GM18868 (cell line): ENCODE data around the gene LYST.
"Not testable (repeated sequence)": the region's sequence is repeated elsewhere in the genome, so short reads cannot be mapped to it uniquely, and the experiment has no call there.

Experiments used
- ATAC-seq: cut with Tn5 transposase; IDR thresholded peaks from one replicate; pipeline ENCODE4 v1.9.1; 2021; ENCODE audit warnings: mild to moderate bottlenecking, moderate library complexity; ENCODE audit not compliant: unreplicated experiment

The LYST gene

DNA sequence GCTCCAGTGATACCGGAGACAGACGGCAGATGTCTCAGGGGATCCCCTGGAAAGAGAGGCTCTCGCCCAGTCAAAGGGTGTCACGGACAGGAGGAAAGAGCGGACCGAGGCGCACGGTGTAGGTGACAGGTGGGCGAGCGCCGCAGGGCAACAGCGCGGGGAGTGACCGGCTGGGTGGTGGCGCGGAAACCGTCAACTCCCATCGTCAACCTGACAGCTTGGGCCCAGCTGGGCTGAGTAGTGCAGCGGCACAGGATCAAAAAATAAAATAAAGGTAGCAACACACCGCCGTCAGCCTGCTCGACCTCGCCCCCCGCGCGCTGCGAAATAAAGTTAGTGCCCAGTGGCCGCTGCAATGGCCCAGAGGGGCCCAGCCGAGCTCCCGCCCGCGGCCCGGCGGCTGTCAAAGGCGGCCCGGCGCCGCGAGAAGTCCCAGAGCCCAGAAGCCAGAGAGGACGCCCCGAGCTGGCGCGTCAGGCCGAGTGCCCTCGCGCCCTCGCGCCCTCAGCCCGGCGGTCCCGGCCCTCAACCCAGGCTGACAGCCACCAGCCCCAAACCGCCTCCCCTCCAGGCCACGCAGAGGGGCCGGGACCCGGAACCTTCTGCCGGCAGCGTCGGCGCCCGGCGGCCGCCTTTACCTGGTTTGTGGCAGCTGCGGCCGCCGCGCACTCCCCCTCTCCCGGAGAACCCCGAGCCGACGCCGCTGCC is at the start of gene LYST:
Gene LYST, minus strand, starts transcription at position 702 of the 708 bp plus-strand sequence. CDS start 36,489 bp downstream, outside the sequence.
- peak; percentile 48 for ATAC-seq

GRCh38 chr1:235915489-235915888 is 48.8 kb upstream of the LYST start:
- not testable (repeated sequence) for ATAC-seq

DNA sequence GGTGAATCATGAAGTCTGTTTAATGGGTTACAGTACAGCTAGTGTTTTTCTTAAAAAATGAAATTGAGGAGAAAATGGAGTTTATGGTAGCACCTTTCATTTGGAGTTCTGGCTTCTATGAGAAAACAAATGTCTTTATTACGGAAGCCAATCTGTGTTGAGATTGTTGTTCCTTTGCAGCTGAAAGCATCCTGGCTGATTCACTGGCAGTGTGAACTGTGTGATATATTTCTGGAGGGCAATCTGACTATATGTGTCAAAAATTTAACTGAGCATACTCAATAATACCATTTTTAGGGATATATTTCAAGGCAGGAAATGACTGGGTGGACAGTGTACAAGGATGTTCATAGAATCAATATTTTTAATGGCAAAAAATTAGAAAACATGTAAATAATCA is 46.6 kb upstream of the LYST start:
- no peak for ATAC-seq

GRCh38 chr1:235911876-235912275 is 45.2 kb upstream of the LYST start:
- ATAC-seq, result no peak

DNA sequence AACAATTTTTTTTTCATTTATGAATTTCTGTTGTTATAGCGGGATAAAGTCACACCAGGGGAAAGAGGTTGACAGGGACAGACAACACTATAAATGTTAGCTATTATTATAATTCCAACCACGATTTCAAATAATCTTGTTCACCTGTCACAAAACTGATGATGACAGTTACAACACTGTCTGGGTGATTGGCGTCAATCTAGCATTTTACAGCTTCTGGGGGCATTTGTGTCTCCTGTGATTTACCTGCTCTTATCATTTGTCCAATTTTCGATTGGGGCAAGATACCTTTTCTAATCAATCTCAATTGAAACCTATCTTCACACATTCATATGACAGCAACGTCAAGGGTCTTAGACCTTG is 44.6 kb upstream of the LYST start:
- no peak for ATAC-seq

DNA sequence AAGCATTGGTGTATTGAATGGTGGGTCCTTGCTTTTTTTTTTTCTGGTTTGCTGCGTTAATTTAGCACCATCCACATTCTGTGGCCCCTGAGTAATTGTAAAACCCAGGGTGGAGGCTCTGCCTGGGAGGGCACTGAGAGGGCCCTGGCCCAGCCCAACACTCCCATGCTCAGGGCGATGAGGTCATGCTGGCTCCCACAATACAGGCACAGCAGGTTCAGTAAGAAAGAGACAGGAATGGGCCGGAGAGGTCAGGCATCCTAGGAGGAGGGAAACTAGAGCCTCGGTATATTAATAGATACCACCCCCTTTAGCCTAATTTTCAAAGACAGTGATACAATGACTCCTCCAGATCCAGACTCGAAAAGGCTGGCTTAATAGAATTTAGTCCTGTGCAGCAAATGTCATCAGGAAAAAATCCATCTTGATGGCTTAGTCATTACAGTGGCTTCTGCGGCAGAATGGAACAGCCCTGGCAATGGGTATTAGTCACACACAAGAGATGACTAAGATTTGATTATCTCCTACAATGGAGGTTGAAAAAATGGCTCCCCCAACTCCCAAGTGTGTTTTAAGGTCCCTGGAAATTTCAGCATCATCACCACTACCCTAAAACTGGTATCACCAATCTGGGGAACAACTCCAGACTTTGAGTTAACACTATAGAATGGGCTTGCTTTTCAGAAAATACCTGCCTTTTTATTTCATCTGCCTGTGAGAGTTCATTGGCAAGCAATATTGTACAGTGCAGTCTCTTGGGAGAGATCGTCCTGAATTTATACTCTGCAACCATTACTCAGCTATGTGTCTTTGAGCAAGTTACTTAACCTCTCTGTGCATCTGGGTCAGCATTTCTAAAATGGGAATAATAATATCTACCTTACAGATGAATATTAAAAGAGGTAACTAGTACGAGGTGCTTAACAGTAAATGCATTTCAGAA is 43.9 kb upstream of the LYST start:
- ATAC-seq, result peak; percentile 86

DNA sequence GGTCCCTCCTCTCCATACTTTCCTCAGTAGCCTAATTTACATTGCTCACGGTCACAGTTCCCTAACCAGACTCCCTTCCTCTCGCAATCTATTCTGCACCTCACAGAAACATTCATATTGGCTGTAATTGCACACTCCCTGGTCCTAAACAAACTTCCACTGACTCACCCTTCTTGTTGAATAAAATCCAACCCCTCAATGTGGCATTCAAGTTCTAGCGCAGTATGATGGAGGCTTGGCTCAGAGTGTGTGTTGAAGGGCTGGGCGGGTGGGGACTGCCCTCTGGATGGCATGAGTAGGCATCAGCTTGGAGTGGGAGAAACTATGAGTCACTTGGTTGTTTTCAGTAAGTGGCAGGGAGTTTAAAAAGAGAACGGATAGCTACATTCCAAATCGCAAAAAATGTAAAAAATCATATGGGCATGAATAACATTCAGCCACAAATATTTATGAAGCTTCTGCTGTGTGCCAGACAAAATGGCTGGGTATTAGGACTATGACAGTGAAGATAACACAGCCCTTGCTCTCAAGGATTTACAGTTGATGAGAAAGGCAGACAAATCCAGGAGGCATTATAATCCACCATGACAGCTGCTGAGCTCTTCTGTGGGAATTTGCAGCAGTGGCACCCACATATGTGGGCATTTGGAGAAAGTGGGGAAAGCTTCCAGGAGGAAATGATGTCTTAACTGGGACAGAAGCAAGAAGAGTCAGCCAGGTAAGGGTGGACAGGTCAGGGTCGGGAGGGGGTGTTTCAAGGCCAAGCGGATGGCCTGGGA is 42.2 kb upstream of the LYST start:
- no peak for ATAC-seq

DNA sequence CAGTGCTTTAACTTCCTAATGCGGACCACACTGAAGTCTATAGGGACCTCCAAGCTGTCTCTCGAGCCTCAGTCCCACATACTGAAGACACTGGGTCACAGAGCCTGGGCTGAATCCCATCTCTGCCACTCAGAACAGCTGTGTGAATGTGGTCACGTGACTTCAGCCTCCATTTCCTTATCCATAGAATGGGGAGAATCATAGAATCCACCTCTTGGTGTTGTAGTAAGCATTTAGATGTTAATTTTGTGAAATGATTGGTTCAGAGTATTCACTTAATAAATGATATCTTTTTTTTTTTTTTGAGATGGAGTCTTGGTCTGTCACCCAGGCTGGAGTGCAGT is 41.2 kb upstream of the LYST start:
- ATAC-seq, result no peak

DNA sequence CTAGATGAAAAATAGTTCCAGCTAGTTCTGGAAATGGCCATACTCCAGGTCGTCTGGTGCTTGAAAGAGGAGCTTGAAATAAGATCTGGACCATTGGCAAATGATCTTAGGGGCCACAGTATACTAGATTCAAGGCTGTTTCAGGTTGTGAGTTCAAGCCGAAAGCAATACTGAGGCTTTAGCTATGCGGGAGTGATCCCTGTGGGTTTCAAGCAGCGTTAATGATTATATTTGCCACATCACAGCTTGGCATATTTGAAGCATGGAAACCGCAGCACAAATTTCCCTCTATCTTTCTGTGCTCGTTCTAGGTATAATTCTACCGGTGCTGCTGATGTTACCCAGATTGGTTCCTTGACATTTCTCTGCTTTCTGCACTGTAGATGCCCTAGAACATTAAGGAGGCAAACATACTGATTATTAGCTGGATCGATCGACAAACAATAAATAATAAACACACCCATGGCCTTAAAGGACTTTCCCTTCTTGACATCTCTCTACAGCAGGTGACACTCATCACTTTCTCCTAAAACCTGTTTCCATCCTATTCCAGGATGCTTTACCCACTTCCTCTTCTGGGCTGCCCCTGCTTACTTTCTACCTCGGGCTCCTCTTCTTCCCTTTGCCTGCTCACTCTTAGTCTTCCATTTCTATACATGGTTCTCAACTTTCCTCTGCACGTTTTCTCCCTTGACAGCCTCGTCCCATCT is 40.6 kb upstream of the LYST start:
- ATAC-seq, result no peak

GRCh38 chr1:235906436-235906835 is 39.7 kb upstream of the LYST start:
- ATAC-seq, result no peak

DNA sequence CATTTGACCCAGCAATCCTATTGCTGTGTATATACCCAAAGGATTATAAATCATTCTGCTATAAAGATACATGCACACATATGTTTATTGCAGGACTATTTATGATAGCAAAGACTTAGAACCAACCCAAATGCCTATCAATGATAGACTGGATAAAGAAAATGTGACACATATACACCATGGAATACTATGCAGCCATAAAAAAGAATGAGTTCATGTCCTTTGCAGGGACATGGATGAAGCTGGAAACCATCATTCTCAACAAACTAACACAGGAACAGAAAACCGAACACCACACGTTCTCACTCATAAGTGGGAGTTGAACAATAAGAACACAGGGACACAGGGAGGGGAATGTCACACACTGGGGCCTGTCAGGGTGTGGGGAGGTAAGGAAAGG is 37.1 kb upstream of the LYST start:
- ATAC-seq, result not testable (repeated sequence)

DNA sequence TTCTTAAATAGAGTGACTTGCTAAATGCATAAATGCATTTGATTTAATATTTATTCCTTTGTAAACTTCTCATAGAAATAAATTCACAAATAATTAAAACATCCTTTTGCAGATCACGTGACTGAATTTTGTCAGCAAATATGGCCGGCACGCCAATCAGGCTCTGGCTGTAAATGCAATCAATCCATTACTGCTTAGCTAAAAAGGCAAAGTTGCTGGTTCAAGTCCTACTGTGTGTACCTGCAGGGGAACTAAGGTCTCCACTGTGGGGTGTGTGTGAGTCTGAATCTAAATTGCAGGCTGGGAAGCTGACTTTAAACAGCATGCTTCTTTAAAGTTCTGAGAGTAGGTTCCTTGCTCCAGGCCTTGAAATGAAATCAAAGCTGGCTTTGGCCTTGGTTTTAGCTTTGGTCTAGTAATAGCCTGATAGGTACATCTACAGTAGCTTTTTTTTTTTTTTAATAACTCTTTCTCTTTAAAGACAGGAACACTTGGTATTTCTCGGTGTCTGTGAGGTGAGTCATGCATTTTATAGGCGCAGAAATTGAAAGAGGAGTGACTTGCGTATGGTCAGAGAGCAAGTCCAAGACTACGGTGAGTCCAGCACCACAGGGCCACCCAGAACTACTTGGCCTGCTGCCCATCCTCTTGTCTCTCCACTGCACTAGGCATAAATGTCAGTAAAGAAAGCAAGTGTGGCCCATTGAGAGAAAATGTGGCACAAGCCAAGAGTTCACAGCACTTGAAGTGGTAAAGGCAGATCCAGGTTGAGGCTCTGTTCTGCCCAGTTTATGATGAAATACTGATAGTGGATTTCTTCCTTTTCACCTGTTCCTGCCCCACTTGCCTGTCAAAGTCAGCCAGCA is 36.2 kb upstream of the LYST start:
- no peak for ATAC-seq

DNA sequence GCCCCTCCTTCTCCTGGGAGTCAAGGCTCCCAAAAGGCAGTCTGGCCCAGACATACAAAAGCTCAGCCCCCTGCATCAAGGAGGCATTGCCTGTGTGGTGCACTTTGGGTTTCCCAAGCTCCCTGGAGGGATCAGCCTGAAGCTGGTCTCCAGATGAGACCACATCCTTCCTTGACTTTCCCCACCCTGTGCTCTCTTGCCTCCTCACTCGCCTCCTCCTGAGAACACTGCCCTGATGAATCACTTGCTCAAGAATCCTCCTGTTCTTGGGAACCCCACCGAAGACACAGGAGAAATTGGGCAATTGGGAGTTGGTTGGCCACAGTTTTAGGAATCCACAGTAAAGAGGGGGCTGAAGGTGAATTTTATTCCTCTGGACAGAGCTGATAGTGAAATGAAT is 34.8 kb upstream of the LYST start:
- ATAC-seq, result no peak

DNA sequence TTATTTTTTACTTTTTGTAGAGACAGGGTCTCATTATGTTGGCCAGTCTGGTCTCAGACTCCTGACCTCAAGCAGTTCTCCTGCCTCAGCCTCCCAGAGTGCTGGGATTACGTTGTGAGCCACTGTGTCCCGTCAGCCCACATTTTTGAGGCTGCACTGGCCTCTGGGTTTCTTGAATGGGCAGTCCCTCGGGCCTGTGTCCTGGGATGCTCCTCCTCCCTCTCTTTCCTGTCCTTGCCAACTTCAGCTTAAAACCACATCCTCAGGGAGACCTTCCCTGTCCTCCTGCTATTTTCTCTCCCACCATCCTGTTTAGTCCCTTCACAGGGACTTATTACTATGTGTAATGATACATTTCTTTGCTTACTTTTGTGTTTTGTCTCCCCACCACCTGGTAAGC is 31.4 kb upstream of the LYST start:
- ATAC-seq, result no peak

GRCh38 chr1:235893840-235894239 is 27.1 kb upstream of the LYST start:
- ATAC-seq, result no peak

DNA sequence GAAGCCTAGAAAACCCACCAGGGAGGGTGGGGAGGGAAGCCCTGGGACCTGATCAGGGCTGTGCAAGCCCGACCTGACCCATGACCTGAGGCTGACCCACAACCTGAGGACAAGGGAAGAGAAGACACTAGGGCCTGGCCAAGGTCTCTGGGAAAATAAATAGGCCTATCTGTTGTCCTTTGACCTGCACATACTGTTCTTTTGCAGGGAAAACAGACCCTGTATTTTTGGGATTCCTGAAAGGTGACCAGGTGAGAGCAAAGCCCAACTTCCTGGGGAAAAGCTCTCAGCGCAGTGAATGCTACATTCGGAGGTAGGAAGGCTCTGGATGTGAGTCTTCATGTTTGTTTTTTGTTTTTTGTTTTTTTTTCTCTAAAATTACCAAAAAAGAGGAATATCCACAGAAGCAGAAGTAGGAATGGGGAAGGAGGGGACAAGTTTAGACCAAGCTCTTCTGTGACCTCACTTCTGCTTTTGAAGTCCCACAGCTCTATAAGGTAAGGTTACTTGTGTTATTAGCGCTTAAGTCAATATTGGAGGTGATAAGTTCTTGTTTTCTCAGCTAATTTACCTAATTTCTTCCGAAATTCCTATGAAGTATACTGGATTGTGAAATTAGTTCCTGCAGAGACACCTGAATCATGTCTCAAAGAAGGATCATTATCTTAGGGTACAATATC is 26.2 kb upstream of the LYST start:
- no peak for ATAC-seq

DNA sequence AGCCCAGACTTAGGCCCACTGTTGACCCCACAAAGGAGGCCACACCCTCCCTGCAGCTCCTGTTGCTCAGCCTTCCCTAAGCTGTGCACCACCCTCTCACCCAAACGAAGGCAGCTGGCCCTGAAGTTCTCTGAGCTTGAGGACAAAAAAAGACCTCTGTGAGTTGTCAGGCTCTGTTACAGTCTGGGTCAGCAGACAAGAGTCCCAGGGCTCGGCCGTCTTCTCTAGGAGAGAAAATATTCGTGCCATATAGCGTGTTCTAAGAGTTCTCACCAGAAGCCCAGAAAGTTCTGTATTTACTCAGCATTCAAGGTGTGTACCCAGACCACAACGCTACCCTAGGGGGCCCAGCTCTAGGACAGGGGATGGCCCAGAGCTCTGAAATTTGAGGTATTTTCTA is 25.5 kb upstream of the LYST start:
- ATAC-seq, result peak; percentile 54

DNA sequence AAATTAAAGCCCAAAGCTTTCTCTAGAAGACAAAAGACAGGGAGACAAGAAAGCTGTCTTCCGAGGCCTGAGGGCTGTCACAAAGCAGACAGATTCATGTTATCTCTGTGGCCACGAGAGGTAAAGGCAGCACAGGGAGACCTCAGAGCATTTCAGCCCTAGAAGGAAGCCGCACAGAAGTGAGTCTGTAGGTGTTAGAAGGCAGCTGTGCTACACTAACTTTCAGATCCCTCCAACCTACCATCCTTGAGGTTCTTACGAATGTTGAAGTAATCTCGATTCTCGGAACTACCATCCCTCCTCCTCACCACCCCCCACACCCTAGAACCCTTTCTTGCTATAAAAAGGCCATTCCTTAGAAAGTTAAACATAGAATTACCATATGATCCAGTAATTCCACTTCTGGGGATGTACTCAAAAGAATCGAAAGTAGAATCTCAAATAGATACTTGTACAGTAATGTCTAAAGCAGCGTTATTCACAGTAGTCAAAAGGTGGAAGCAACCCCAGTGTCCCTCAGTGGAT is 21.5 kb upstream of the LYST start:
- ATAC-seq, result peak; percentile 75

DNA sequence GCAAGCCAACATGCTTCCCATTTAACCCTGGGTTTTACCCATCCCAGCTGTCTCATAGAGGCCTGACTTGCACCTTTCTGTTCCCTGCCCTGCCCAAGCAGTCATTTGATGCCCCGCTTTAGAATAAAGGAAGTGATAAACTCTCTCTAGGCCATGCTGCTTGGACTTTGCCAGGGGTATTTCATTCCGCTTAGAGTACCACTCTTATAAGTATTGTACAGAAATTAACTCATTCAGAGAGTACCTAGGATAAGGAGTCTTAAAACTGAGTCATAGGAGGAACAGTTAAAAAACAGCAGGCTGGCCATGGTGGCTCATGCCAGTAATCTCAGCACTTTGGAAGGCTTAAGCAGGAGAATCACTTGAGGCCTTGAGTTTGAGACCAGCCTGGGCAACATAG is 21.0 kb upstream of the LYST start:
- ATAC-seq, result peak; percentile 20
